Sigmoid colon (tissue), 7 donors: ENCODE results near the gene ZNF574. TPM values are rescaled to one million over a fixed set of nuclear protein-coding genes. Genes with fewer than 3 reads are reported as not detected.

Experiments
- DNase-seq: peaks from one replicate; pipeline ENCODE4 v3.0.0-alpha.2; 2019
- H3K27ac ChIP-seq, 4 donors: fragments of 200-600 bp; sonication (generic); one replicate each; pipeline ENCODE4 v1.5.1; 2016 to 2019; ENCODE audit warnings: mild to moderate bottlenecking in 1 of 4
- H3K27me3 ChIP-seq, 3 donors: fragments of 200-600 bp; sonication (generic); one replicate each; pipeline ENCODE4 v1.5.1; 2019; ENCODE audit warnings: mild to moderate bottlenecking in 1 of 3
- H3K36me3 ChIP-seq, 4 donors: fragments of 200-600 bp; sonication (generic); one replicate each; pipeline ENCODE4 v1.5.1; 2016 to 2019
- H3K4me1 ChIP-seq, 4 donors: fragments of 200-600 bp; sonication (generic); one replicate each; pipeline ENCODE4 v1.5.1; 2017 to 2019
- H3K4me3 ChIP-seq, 4 donors: fragments of 200-600 bp; sonication (generic); one replicate each; pipeline ENCODE4 v1.5.1; 2017 to 2019; ENCODE audit warnings: mild to moderate bottlenecking in 2 of 4, moderate library complexity in 1 of 4
- H3K9me3 ChIP-seq, 4 donors: fragments of 200-600 bp in 3 of 4; sonication (generic) in 3 of 4; one replicate each; pipeline versions ENCODE4 v1.5.1 to v1.6.1; 2013 to 2019
- CTCF ChIP-seq, 4 experiments: fragments of 450-650 bp in 3 of 4; fragments of 200-600 bp in 1 of 4; IDR thresholded peaks; one replicate each; pipeline ENCODE4 v1.5.1; 2016 to 2019; ENCODE audit warnings: antibody characterized with exemption in 4 of 4, mild to moderate bottlenecking in 3 of 4, moderate library complexity in 2 of 4
- EP300 ChIP-seq, 4 donors: sonication (generic); formaldehyde crosslinking; IDR thresholded peaks; one replicate each; pipeline ENCODE4 v1.6.1; 2017; ENCODE audit warnings: antibody characterized with exemption in 4 of 4
- POLR2A ChIP-seq, 2 donors: fragments of 450-650 bp; IDR thresholded peaks; one replicate each; pipeline ENCODE4 v1.6.1; 2016; ENCODE audit warnings: antibody characterized with exemption in 2 of 2, mild to moderate bottlenecking in 2 of 2, moderate library complexity in 2 of 2
- POLR2AphosphoS5 ChIP-seq, 4 donors: sonication (generic); formaldehyde crosslinking; IDR thresholded peaks; one replicate each; pipeline ENCODE4 v1.6.1; 2017; ENCODE audit warnings: antibody characterized with exemption in 4 of 4
- WGBS, 2 donors: extraction: QIAGEN DNeasy Blood & Tissue Kit; methylation state at CpG; one replicate each; pipeline ENCODE4 v1.1.7; 2013; 5-methylcytosine and 5-hydroxymethylcytosine counted together
- intact Hi-C: fragments of 100-400 bp; cut with DNase I; formaldehyde crosslinking; loops from one replicate; pipeline ENCODE4 v1.15.1; 2023
- polyA plus RNA-seq, 3 donors: library from polyadenylated mRNA; stranded (reverse); fragments of 200-250 nt; gene quantifications; one replicate each; pipeline ENCODE4 v1.2.3, GENCODE V29; 2013
- total RNA-seq, 4 donors: library from RNA; depleted of rRNA; stranded (reverse); fragments of >200 nt; gene quantifications; one replicate each; pipeline ENCODE4 v1.1.0, GENCODE V29; 2016
- donor health status: healthy with polysubstance abuse.
- donor health status: Bipolar disorder and iron deficiency.
- donor health status: healthy.

Gene ZNF574
- total and polyA plus RNA-seq, 7 donors, result 3.0 to 14.6 (median 12.5) TPM

GRCh38 chr19:42109896-42110295 is 33.9 kb downstream of the ZNF574 start:
- 73 to 81% methylated on average over 3 of the region's 3 CpGs for WGBS, 2 donors
- Histone ChIP-seq H3K9me3 (no peaks in the 10 kb centered on the region), H3K4me1 (peaks cover 0 to 13% (median 0%) of the 10 kb centered on the region in 4 donors), H3K4me3 (no peak overlapping the region), H3K27me3 (peaks cover 0 to 30% (median 0%) of the 10 kb centered on the region in 3 donors), H3K27ac (no peak overlapping the region), H3K36me3 (no peaks in the 10 kb centered on the region)
- TF ChIP-seq POLR2AphosphoS5 (IDR thresholded peaks at IDR 0.05), result no peak
- TF ChIP-seq POLR2A (IDR thresholded peaks at IDR 0.05), result no peak
- no peak for TF ChIP-seq EP300 (IDR thresholded peaks at IDR 0.05)
- no peak for DNase-seq
- intact Hi-C loops, result no loop called here

GRCh38 chr19:42110658-42111057 is 34.7 kb downstream of the ZNF574 start:
- no peak overlapping the region for H3K4me3 ChIP-seq
- H3K27ac ChIP-seq, result no peak overlapping the region
- H3K4me1 ChIP-seq, result peaks cover 0 to 13% (median 0%) of the 10 kb centered on the region in 4 donors
- no peaks in the 10 kb centered on the region for H3K36me3 ChIP-seq
- no peak for TF ChIP-seq CTCF (IDR thresholded peaks at IDR 0.05)
- H3K27me3 ChIP-seq, result peaks cover 0 to 25% (median 0%) of the 10 kb centered on the region in 3 donors
- H3K9me3 ChIP-seq, result no peaks in the 10 kb centered on the region
- 63 to 87% methylated on average over 1 of the region's 1 CpG for WGBS, 2 donors
- no peak for DNase-seq
- intact Hi-C loops, result no loop called here

GRCh38 chr19:42111384-42111783 is 35.4 kb downstream of the ZNF574 start:
- peaks cover 0 to 18% (median 0%) of the 10 kb centered on the region in 3 donors for H3K27me3 ChIP-seq
- no peak for TF ChIP-seq POLR2A (IDR thresholded peaks at IDR 0.05)
- no peak for TF ChIP-seq POLR2AphosphoS5 (IDR thresholded peaks at IDR 0.05)
- TF ChIP-seq EP300 (IDR thresholded peaks at IDR 0.05), result no peak
- no peak for TF ChIP-seq CTCF (IDR thresholded peaks at IDR 0.05)
- WGBS, 2 donors, result 84 to 88% methylated on average over 1 of the region's 1 CpG
- H3K4me1 ChIP-seq, result peaks cover 0 to 13% (median 0%) of the 10 kb centered on the region in 4 donors
- H3K27ac ChIP-seq, result no peak overlapping the region
- H3K4me3 ChIP-seq, result no peak overlapping the region
- H3K9me3 ChIP-seq, result no peaks in the 10 kb centered on the region
- no peaks in the 10 kb centered on the region for H3K36me3 ChIP-seq
- DNase-seq, result no peak
- intact Hi-C loops, result no loop called here

- TF ChIP-seq EP300 (IDR thresholded peaks at IDR 0.05) (no peak), CTCF (IDR thresholded peaks at IDR 0.05) (no peak), POLR2AphosphoS5 (IDR thresholded peaks at IDR 0.05) (no peak), POLR2A (IDR thresholded peaks at IDR 0.05) (no peak)
- WGBS, 2 donors, result 79 to 87% methylated on average over 3 of the region's 3 CpGs
- DNase-seq, result no peak
- H3K27me3 ChIP-seq, result peaks cover 0 to 17% (median 0%) of the 10 kb centered on the region in 3 donors
- H3K9me3 ChIP-seq, result no peaks in the 10 kb centered on the region
- H3K4me1 ChIP-seq, result peaks cover 0 to 13% (median 0%) of the 10 kb centered on the region in 4 donors
- no peak overlapping the region for H3K4me3 ChIP-seq
- H3K36me3 ChIP-seq, result no peaks in the 10 kb centered on the region
- no peak overlapping the region for H3K27ac ChIP-seq
- intact Hi-C loops, result no loop called here
These were observed 35.8 kb downstream of the ZNF574 start for GRCh38 chr19:42111811-42112210.

- no peak for DNase-seq
These were observed 37.8 kb downstream of the ZNF574 start for GRCh38 chr19:42113641-42114348.

More at GRCh38 chr19:42113641-42114348, 37.8 kb downstream of the ZNF574 start:
- H3K27me3 ChIP-seq, result peaks cover 0 to under 1% (median 0%) of the 10 kb centered on the region in 3 donors
- WGBS, 2 donors, result 56 to 60% methylated on average over 10 of the region's 10 CpGs
- peaks cover 0 to 13% (median 0%) of the 10 kb centered on the region in 4 donors for H3K4me1 ChIP-seq
- TF ChIP-seq EP300 (IDR thresholded peaks at IDR 0.05) (no peak), POLR2AphosphoS5 (IDR thresholded peaks at IDR 0.05) (no peak), CTCF (IDR thresholded peaks at IDR 0.05) (no peak), POLR2A (IDR thresholded peaks at IDR 0.05) (no peak)
- H3K4me3 ChIP-seq, result no peak overlapping the region
- intact Hi-C loops, result no loop called here
- H3K9me3 ChIP-seq, result no peaks in the 10 kb centered on the region
- H3K27ac ChIP-seq, result peak overlapping the region in 1 of 4 donors; percentile 54
- H3K36me3 ChIP-seq, result no peaks in the 10 kb centered on the region
